Measurements from ENCODE around the gene FOXC1. TPM values are rescaled to one million over a fixed set of nuclear protein-coding genes. Genes with fewer than 3 reads are reported as not detected.

FOXC1 gene
- polyA plus RNA-seq (2012; ENCODE audit: low read depth, missing spikeins): 0.26 TPM

DNA sequence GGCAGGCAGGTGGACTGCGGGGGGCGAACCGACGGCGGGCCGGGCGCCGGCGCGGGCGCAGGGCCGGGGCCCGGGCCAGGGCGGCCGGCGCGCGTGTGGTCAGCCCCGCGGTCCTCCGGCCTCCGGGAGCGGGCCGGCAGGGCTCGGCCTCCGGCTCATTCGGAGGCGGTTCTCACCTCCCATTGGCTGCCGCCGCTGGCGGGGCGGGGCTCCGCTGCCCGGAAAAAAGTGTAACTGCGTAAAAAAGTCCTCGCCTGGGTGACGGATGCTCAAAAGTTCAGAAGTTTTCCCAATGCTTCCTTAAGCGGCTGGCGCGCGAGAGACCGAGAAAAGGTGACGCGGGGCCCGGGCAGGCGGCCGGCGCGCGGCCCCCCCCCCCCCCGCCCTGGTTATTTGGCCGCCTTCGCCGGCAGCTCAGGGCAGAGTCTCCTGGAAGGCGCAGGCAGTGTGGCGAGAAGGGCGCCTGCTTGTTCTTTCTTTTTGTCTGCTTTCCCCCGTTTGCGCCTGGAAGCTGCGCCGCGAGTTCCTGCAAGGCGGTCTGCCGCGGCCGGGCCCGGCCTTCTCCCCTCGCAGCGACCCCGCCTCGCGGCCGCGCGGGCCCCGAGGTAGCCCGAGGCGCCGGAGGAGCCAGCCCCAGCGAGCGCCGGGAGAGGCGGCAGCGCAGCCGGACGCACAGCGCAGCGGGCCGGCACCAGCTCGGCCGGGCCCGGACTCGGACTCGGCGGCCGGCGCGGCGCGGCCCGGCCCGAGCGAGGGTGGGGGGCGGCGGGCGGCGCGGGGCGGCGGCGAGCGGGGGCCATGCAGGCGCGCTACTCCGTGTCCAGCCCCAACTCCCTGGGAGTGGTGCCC lies at the start of gene FOXC1:
Gene FOXC1 (plus strand): TSS at position 268 of the 849 bp plus-strand sequence. CDS start 531 bp downstream, at position 799.
- no peak for TF ChIP-seq TAF1 (IDR thresholded peaks at IDR 0.05; ENCODE audit: low read depth, low read length)
- no peak for TF ChIP-seq PAX5 (IDR thresholded peaks at IDR 0.05; ENCODE audit: insufficient read depth, low read length, severe bottlenecking)
- no peak for TF ChIP-seq SPI1 (IDR thresholded peaks at IDR 0.05; ENCODE audit: low read depth, low read length)
- TF ChIP-seq POLR2A (IDR thresholded peaks at IDR 0.05; ENCODE audit: low read depth, low read length): no peak
- TF ChIP-seq POU2F2 (IDR thresholded peaks at IDR 0.05; ENCODE audit: low read depth, low read length): no peak
- no peak for TF ChIP-seq POLR2AphosphoS5 (IDR thresholded peaks at IDR 0.05; ENCODE audit: low read depth, low read length)
- DNase-seq (ENCODE audit: insufficient read length, low spot score): peak; percentile 84
- no peak for FAIRE-seq

DNA sequence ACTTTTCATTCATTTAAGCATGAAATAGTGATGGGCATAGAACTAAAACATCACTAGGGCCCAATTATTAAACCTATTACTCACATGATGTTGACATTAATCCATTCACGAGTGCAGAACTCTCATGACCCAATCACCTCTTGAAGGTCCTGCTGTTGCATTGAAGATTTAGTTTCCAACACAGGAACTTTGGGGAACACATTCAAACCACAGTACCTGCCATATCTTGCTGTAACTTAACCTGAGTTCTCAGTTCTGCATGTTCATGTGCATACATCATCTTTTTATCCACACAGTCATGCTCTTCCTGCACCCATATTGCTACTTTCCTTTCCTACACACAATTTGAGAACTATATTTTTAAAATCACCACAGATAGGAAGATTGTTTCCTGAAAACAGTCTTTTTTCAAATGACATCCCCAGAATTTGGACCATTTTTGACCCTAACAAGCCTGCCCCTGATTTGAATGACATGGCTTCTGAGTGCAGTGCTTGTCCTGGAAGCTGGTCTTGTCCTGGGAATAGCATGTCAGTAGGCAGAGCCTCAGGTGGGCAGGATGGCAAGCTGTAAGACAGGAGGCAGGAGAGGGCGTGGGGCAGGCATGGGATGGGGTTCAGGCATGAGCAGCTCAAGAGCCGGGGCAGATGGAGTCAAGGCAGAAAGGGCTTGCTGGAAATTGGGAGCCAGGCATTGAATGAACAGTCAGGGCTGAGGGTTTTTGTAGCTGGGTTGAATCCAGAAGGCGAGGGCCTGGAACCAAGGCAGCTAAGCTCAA lies 49.2 kb upstream of the FOXC1 start:
- DNase-seq (ENCODE audit: insufficient read length, low spot score): no peak
- no peak for TF ChIP-seq POLR2A (IDR thresholded peaks at IDR 0.05; ENCODE audit: low read depth, low read length)
- no peak for TF ChIP-seq POU2F2 (IDR thresholded peaks at IDR 0.05; ENCODE audit: low read depth, low read length)
- no peak for TF ChIP-seq SPI1 (IDR thresholded peaks at IDR 0.05; ENCODE audit: low read depth, low read length)
- no peak for TF ChIP-seq TAF1 (IDR thresholded peaks at IDR 0.05; ENCODE audit: low read depth, low read length)
- no peak for TF ChIP-seq PAX5 (IDR thresholded peaks at IDR 0.05; ENCODE audit: insufficient read depth, low read length, severe bottlenecking)
- TF ChIP-seq POLR2AphosphoS5 (IDR thresholded peaks at IDR 0.05; ENCODE audit: low read depth, low read length): no peak
- peak; percentile 13 for FAIRE-seq

DNA sequence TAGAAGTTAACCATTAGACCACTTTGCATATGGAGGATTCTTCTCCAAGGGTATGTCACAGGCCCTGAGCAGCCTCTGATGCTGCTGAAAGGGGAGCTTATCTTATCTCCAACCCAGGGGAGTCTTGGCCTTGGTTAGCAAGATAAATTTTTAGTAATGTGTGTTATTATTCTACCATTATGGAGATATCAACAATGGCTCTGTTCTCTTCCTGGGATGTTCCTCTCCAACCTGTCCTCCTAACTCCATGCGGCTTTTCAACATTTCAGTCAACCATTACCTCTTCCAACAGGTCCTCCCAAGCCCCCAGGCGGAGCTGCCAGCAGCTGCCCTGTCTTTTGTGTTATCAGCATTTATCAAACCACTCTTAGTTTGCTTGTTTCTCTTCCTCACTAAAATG lies 48.4 kb upstream of the FOXC1 start:
- no peak for DNase-seq (ENCODE audit: insufficient read length, low spot score)
- no peak for FAIRE-seq
- TF ChIP-seq SPI1 (IDR thresholded peaks at IDR 0.05; ENCODE audit: low read depth, low read length) (no peak), PAX5 (IDR thresholded peaks at IDR 0.05; ENCODE audit: insufficient read depth, low read length, severe bottlenecking) (no peak), TAF1 (IDR thresholded peaks at IDR 0.05; ENCODE audit: low read depth, low read length) (no peak), POU2F2 (IDR thresholded peaks at IDR 0.05; ENCODE audit: low read depth, low read length) (no peak), POLR2A (IDR thresholded peaks at IDR 0.05; ENCODE audit: low read depth, low read length) (no peak), POLR2AphosphoS5 (IDR thresholded peaks at IDR 0.05; ENCODE audit: low read depth, low read length) (no peak)

- DNase-seq (ENCODE audit: insufficient read length, low spot score) (no peak), FAIRE-seq (no peak)
- TF ChIP-seq TAF1 (IDR thresholded peaks at IDR 0.05; ENCODE audit: low read depth, low read length) (no peak), POLR2A (IDR thresholded peaks at IDR 0.05; ENCODE audit: low read depth, low read length) (no peak), SPI1 (IDR thresholded peaks at IDR 0.05; ENCODE audit: low read depth, low read length) (no peak), PAX5 (IDR thresholded peaks at IDR 0.05; ENCODE audit: insufficient read depth, low read length, severe bottlenecking) (no peak), POLR2AphosphoS5 (IDR thresholded peaks at IDR 0.05; ENCODE audit: low read depth, low read length) (no peak), POU2F2 (IDR thresholded peaks at IDR 0.05; ENCODE audit: low read depth, low read length) (no peak)
Observed at GRCh38 chr6:1562171-1562955, 47.4 kb upstream of the FOXC1 start.

DNA sequence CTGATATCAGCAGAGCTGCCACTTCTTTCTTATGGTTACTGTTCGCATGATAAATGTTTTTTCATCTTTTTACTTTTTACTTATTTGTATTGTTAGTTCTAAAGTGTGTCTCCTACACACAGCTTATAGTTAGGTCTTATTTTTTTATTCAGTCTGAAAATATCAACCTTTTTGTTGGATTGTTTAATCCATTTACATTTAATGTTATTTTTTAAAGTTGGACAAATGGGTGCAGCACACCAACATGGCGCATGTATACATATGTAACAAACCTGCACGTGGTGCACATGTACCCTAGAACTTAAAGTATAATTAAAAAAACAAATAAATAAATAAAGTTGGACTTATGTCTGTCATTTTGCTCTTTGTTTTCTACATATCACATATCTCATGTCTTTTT lies 40.3 kb upstream of the FOXC1 start:
- TF ChIP-seq SPI1 (IDR thresholded peaks at IDR 0.05; ENCODE audit: low read depth, low read length) (no peak), POU2F2 (IDR thresholded peaks at IDR 0.05; ENCODE audit: low read depth, low read length) (no peak), TAF1 (IDR thresholded peaks at IDR 0.05; ENCODE audit: low read depth, low read length) (no peak), PAX5 (IDR thresholded peaks at IDR 0.05; ENCODE audit: insufficient read depth, low read length, severe bottlenecking) (no peak), POLR2AphosphoS5 (IDR thresholded peaks at IDR 0.05; ENCODE audit: low read depth, low read length) (no peak), POLR2A (IDR thresholded peaks at IDR 0.05; ENCODE audit: low read depth, low read length) (no peak)
- DNase-seq (ENCODE audit: insufficient read length, low spot score) (no peak), FAIRE-seq (no peak)

GRCh38 chr6:1570848-1571247 lies 38.9 kb upstream of the FOXC1 start:
- no peak for DNase-seq (ENCODE audit: insufficient read length, low spot score)
- FAIRE-seq: no peak
- TF ChIP-seq SPI1 (IDR thresholded peaks at IDR 0.05; ENCODE audit: low read depth, low read length) (no peak), POU2F2 (IDR thresholded peaks at IDR 0.05; ENCODE audit: low read depth, low read length) (no peak), POLR2AphosphoS5 (IDR thresholded peaks at IDR 0.05; ENCODE audit: low read depth, low read length) (no peak), PAX5 (IDR thresholded peaks at IDR 0.05; ENCODE audit: insufficient read depth, low read length, severe bottlenecking) (no peak), TAF1 (IDR thresholded peaks at IDR 0.05; ENCODE audit: low read depth, low read length) (no peak), POLR2A (IDR thresholded peaks at IDR 0.05; ENCODE audit: low read depth, low read length) (no peak)

DNA sequence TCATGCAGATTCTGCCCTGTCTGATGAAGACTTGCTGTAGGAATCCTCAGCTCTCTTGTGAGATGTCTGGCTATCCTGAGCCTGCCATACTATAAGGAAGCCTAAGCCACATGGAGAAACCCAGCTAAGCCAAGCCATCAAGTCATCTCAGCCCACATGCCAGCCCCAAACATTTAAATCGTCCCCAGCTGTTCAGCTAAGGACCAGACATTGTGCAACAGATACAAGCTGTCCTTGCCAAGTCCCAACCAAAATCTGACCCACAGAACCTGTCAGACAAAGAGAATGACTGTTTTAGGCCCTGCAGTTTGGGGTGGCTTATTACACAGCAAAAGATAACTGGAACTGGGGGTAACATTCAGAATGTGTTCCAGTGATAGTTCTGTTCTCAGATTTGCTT lies 36.8 kb upstream of the FOXC1 start:
- no peak for FAIRE-seq
- no peak for DNase-seq (ENCODE audit: insufficient read length, low spot score)
- TF ChIP-seq POU2F2 (IDR thresholded peaks at IDR 0.05; ENCODE audit: low read depth, low read length) (no peak), TAF1 (IDR thresholded peaks at IDR 0.05; ENCODE audit: low read depth, low read length) (no peak), PAX5 (IDR thresholded peaks at IDR 0.05; ENCODE audit: insufficient read depth, low read length, severe bottlenecking) (no peak), POLR2A (IDR thresholded peaks at IDR 0.05; ENCODE audit: low read depth, low read length) (no peak), SPI1 (IDR thresholded peaks at IDR 0.05; ENCODE audit: low read depth, low read length) (no peak), POLR2AphosphoS5 (IDR thresholded peaks at IDR 0.05; ENCODE audit: low read depth, low read length) (no peak)

DNA sequence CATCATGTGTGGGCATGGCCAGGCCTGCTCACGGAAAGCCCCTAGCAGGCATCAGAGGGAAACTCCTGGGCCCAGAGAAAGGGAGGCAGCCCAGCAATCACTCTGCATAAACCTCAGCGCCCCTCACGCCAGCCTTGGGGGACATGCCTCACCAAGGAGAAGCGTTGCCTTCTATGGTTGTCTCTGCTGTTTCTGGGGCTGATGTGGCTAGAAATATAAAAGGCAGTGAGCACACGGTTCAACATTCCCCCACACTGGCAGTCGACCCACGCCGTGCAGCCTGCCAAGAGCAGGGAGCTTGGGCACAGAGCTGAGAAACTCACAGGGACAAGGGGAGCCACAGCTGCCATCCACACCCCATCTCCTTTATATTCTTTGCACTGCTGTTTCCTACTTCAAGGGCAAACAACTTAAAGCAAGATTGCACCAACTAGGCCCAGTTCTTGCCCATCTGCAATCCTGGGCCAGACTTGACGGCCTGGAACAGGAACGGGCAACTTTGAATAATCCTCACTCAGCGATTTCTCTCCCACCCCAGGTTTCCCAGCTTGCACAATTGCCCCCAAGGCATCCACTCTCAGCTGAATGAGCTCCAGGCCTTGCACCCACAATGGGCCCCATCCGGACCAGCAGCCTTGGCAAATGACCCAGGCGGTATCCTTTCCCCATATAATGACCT lies 35.5 kb upstream of the FOXC1 start:
- FAIRE-seq (no peak), DNase-seq (ENCODE audit: insufficient read length, low spot score) (no peak)
- TF ChIP-seq POLR2AphosphoS5 (IDR thresholded peaks at IDR 0.05; ENCODE audit: low read depth, low read length) (no peak), TAF1 (IDR thresholded peaks at IDR 0.05; ENCODE audit: low read depth, low read length) (no peak), POU2F2 (IDR thresholded peaks at IDR 0.05; ENCODE audit: low read depth, low read length) (no peak), SPI1 (IDR thresholded peaks at IDR 0.05; ENCODE audit: low read depth, low read length) (no peak), PAX5 (IDR thresholded peaks at IDR 0.05; ENCODE audit: insufficient read depth, low read length, severe bottlenecking) (no peak), POLR2A (IDR thresholded peaks at IDR 0.05; ENCODE audit: low read depth, low read length) (no peak)

Measured in GM12891 (cell line).